Measurements from ENCODE around the gene ORMDL1.

ORMDL1 gene

DNA sequence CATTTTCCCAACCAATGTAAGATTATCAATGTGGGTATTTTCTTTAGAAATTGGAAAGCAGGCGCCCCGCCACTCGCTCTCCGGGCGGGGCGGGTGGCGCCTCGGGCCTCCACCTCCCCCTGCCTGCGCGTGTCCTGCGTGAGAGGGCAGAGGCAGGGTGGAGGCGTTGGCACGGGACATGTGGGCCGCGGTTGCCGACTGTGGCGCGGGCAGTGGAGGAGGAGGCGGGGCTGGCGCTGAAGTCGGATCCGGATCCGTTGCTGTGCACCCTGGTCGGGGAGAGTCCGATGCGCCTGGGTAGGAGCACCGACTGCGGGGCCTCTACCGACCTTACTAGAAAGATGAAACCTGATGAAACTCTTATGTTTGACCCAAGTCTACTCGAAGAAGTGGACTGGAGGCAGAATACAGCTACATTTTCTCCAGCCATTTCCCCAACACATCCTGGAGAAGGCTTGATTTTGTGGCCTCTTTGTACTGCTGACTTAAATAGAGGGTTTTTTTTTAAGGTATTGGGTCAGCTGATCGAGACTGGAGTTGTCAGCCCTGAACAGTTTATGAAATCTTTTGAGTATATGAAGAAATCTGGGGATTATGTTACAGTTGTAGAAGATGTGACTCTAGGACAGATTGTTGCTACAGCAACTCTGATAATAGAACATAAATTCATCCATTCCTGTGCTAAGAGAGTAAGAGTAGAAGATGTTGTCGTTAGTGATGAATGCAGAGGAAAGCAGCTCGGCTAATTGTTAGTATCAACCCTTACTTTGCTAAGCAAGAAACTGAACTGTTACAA lies 38.0 kb upstream of the ORMDL1 start:
- TF ChIP-seq, protein P1, sequence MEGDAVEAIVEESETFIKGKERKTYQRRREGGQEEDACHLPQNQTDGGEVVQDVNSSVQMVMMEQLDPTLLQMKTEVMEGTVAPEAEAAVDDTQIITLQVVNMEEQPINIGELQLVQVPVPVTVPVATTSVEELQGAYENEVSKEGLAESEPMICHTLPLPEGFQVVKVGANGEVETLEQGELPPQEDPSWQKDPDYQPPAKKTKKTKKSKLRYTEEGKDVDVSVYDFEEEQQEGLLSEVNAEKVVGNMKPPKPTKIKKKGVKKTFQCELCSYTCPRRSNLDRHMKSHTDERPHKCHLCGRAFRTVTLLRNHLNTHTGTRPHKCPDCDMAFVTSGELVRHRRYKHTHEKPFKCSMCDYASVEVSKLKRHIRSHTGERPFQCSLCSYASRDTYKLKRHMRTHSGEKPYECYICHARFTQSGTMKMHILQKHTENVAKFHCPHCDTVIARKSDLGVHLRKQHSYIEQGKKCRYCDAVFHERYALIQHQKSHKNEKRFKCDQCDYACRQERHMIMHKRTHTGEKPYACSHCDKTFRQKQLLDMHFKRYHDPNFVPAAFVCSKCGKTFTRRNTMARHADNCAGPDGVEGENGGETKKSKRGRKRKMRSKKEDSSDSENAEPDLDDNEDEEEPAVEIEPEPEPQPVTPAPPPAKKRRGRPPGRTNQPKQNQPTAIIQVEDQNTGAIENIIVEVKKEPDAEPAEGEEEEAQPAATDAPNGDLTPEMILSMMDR (IDR thresholded peaks at IDR 0.05; ENCODE audit: borderline replicate concordance, control extremely low read depth, extremely low read depth, insufficient read depth, missing control alignments) = no peak
- in situ Hi-C loops (cut with MboI; ENCODE audit: low sequenced_read_pairs, unreplicated experiment) = no loop called here
- DNase-seq (ENCODE audit: low spot score) = no peak

- TF ChIP-seq, protein P1 (IDR thresholded peaks at IDR 0.05; ENCODE audit: borderline replicate concordance, control extremely low read depth, extremely low read depth, insufficient read depth, missing control alignments) = no peak
- no peak for DNase-seq (ENCODE audit: low spot score)
- in situ Hi-C loops (cut with MboI; ENCODE audit: low sequenced_read_pairs, unreplicated experiment) = no loop called here
Measured at GRCh38 chr2:189819297-189819704, 35.2 kb upstream of the ORMDL1 start.

DNA sequence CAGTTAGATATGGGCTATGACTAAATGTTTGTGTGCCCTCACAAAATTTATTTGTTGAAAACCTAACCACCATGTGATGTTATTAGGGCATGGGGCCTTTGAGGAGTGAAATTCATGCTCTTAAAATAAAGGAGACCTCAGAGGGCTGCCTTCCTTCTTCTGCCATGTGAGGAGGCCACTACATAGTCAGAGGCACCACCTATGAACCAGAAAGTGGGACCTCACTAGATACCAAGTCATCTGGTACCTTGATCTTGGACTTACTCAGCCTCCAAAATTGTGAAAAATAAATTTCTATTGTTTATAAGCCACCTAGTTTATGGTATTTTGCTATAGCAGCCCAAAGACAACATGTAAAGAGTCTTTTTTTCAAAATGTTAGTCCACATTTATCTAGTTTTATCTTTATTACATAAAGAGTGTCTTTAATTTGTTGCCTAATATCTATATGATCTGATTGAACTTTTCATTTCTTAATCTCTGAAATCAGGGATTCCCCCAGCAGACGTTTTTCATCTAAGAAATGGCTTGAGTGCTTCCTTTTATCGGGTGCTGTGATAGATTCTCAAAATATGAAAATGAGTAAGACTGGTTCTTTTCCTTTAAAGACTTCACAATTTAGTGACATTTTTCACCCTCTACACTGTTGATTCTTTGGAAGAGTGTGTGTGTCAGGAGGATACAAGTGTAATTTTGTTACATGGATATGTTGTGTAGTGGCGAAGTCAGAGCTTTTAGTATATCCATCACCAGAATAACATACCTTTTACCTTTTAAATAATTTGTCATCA lies 34.3 kb upstream of the ORMDL1 start:
- DNase-seq (ENCODE audit: low spot score) = no peak
- in situ Hi-C loops (cut with MboI; ENCODE audit: low sequenced_read_pairs, unreplicated experiment) = no loop called here
- TF ChIP-seq, protein P1 (IDR thresholded peaks at IDR 0.05; ENCODE audit: borderline replicate concordance, control extremely low read depth, extremely low read depth, insufficient read depth, missing control alignments) = no peak

DNA sequence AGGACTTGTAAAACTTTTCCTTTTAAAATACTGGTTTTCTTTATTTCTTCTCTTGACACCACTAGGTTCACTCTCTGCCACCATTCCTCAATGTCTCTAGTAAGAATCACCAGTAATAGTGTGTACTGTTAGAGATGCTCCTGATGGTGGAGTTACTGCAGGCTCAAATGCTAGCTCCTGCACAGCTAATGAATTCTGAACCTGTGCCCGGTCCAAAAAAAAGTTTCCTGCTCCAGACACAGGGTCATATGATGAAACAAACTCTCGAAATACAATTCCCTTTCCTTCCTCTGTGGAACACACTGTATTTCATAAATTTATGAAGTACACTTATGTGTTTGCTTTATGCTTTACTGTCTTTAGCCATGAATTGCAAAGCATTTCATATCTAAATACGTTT lies 19.3 kb upstream of the ORMDL1 start:
- TF ChIP-seq, protein P1 (IDR thresholded peaks at IDR 0.05; ENCODE audit: borderline replicate concordance, control extremely low read depth, extremely low read depth, insufficient read depth, missing control alignments) = no peak
- in situ Hi-C loops (cut with MboI; ENCODE audit: low sequenced_read_pairs, unreplicated experiment) = no loop called here
- no peak for DNase-seq (ENCODE audit: low spot score)

DNA sequence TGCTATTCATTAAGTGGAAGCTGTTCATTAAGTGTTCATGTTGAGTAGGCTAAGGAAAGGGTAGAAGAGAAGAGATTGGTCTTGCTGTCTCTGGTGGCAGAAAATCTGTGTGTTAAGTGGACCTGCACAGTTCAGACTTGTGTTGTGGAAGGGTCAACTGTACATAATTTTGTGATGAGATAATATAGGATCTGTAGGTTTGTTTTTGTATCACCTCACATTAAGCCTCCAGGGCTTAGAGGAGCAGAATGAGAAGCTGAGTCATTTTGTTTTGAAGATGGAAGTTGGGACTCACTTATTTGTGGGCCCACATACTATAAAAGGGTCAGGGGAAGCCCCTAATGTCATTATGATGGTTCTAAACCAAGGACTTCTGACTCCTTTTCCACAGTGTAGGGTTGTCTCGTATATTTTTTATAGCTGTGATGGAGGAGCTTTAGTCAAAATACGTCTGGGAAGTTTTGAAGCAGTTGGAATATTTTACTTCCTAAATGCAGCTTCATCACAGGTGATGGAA lies 18.3 kb upstream of the ORMDL1 start:
- TF ChIP-seq, protein P1 (IDR thresholded peaks at IDR 0.05; ENCODE audit: borderline replicate concordance, control extremely low read depth, extremely low read depth, insufficient read depth, missing control alignments) = no peak
- in situ Hi-C loops (cut with MboI; ENCODE audit: low sequenced_read_pairs, unreplicated experiment) = no loop called here
- DNase-seq (ENCODE audit: low spot score) = no peak

- no peak for DNase-seq (ENCODE audit: low spot score)
- in situ Hi-C loops (cut with MboI; ENCODE audit: low sequenced_read_pairs, unreplicated experiment) = loop anchor here (10.0 kb wide), 1 partner anchor 265 kb away; the partner anchor contains the start of gene MSTN
- TF ChIP-seq, protein P1 (IDR thresholded peaks at IDR 0.05; ENCODE audit: borderline replicate concordance, control extremely low read depth, extremely low read depth, insufficient read depth, missing control alignments) = no peak
Measured at GRCh38 chr2:189799531-189799930, 15.4 kb upstream of the ORMDL1 start.
